Liver (tissue), 9 donors: ENCODE measurements around the gene TNS1. TPM values are rescaled to one million over a fixed set of nuclear protein-coding genes. Genes with fewer than 3 reads are reported as not detected.

Experiments
- DNase-seq: peaks from one replicate; pipeline ENCODE4 v3.0.0-alpha.2; 2017; ENCODE audit warnings: low spot score
- H3K27ac ChIP-seq, 2 donors: one replicate each; pipeline ENCODE4 v1.7.0; 2013; ENCODE audit warnings: inconsistent platforms in 2 of 2, low read length in 2 of 2, control low read depth in 1 of 2, low read depth in 1 of 2, mild to moderate bottlenecking in 1 of 2
- H3K27me3 ChIP-seq, 4 donors: one replicate each; pipeline versions ENCODE4 v1.6.1 to v1.7.0; 2013; ENCODE audit warnings: low read length in 3 of 4, inconsistent platforms in 1 of 4, mild to moderate bottlenecking in 1 of 4, moderate library complexity in 1 of 4; ENCODE audit not compliant: control insufficient read depth in 4 of 4, insufficient read depth in 4 of 4
- H3K36me3 ChIP-seq, 4 donors: one replicate each; pipeline versions ENCODE4 v1.6.1 to v1.7.0; 2013; ENCODE audit warnings: low read length in 3 of 4, mild to moderate bottlenecking in 3 of 4, low read depth in 1 of 4, moderate library complexity in 1 of 4; ENCODE audit not compliant: control insufficient read depth in 4 of 4, insufficient read depth in 3 of 4
- H3K4me1 ChIP-seq, 4 donors: one replicate each; pipeline versions ENCODE4 v1.6.1 to v1.7.0; 2013; ENCODE audit warnings: low read length in 3 of 4, mild to moderate bottlenecking in 3 of 4, moderate library complexity in 1 of 4; ENCODE audit not compliant: control insufficient read depth in 4 of 4, insufficient read depth in 4 of 4
- H3K4me3 ChIP-seq, 3 donors: one replicate each; pipeline versions ENCODE4 v1.6.1 to v1.7.0; 2013; ENCODE audit warnings: low read length in 3 of 3, control low read depth in 1 of 3, low read depth in 1 of 3, mild to moderate bottlenecking in 1 of 3
- H3K9ac ChIP-seq, 2 donors: one replicate each; pipeline ENCODE4 v1.7.0; 2013; ENCODE audit warnings: low read length in 2 of 2, mild to moderate bottlenecking in 2 of 2, moderate library complexity in 2 of 2, control low read depth in 1 of 2, low read depth in 1 of 2
- H3K9me3 ChIP-seq, 4 donors: one replicate each; pipeline versions ENCODE4 v1.6.1 to v1.7.0; 2013; ENCODE audit warnings: low read length in 3 of 4; ENCODE audit not compliant: control insufficient read depth in 4 of 4
- EGR1 ChIP-seq, 2 donors: IDR thresholded peaks; 2 replicates each; pipeline ENCODE4 v1.6.1; 2016 to 2018; ENCODE audit warnings: antibody characterized with exemption in 2 of 2, low read depth in 2 of 2
- FOXA2 ChIP-seq: IDR thresholded peaks from 2 replicates; pipeline ENCODE4 v1.6.1; 2016; ENCODE audit warnings: antibody characterized with exemption
- HNF4A ChIP-seq, 2 donors: conservative IDR thresholded peaks; 2 replicates each; pipeline ENCODE4 v1.6.1; 2016; ENCODE audit warnings: antibody characterized with exemption in 2 of 2, mild to moderate bottlenecking in 2 of 2
- HNF4G ChIP-seq: IDR thresholded peaks from 2 replicates; pipeline ENCODE4 v1.6.1; 2016; ENCODE audit warnings: antibody characterized with exemption
- JUND ChIP-seq, 2 donors: IDR thresholded peaks; 2 replicates each; pipeline ENCODE4 v1.6.1; 2016; ENCODE audit warnings: antibody characterized with exemption in 2 of 2
- NR2F2 ChIP-seq: IDR thresholded peaks from 2 replicates; pipeline ENCODE4 v1.6.1; 2016; ENCODE audit warnings: antibody characterized with exemption
- RAD21 ChIP-seq, 2 donors: IDR thresholded peaks; 2 replicates each; pipeline ENCODE4 v1.6.1; 2016; ENCODE audit warnings: antibody characterized with exemption in 2 of 2, mild to moderate bottlenecking in 2 of 2
- RXRA ChIP-seq, 2 donors: IDR thresholded peaks; 2 replicates each; pipeline ENCODE4 v1.6.1; 2017 to 2018; ENCODE audit warnings: antibody characterized with exemption in 2 of 2, mild to moderate bottlenecking in 1 of 2
- SP1 ChIP-seq: IDR thresholded peaks from 2 replicates; pipeline ENCODE4 v1.6.1; 2018; ENCODE audit warnings: antibody characterized with exemption, mild to moderate bottlenecking
- TAF1 ChIP-seq: conservative IDR thresholded peaks from 2 replicates; pipeline ENCODE4 v1.6.1; 2016; ENCODE audit warnings: antibody characterized with exemption, mild to moderate bottlenecking
- YY1 ChIP-seq: IDR thresholded peaks from 2 replicates; pipeline ENCODE4 v1.6.1; 2016; ENCODE audit warnings: antibody characterized with exemption, mild to moderate bottlenecking
- WGBS: extraction: QIAGEN DNeasy Blood & Tissue Kit; methylation state at CpG from one replicate; pipeline ENCODE4 v1.1.7; 2013; 5-methylcytosine and 5-hydroxymethylcytosine counted together
- polyA plus RNA-seq, 2 donors: library from polyadenylated mRNA; stranded (reverse) in 1 of 2; unstranded in 1 of 2; fragments of 200-250 nt in 1 of 2; fragments of >200 nt in 1 of 2; fragmentation: Nextera tagmentation in 1 of 2; extraction: Ambion mirVana in 1 of 2; gene quantifications; one replicate each; pipeline versions ENCODE4 v1.2.1 to v1.2.3, GENCODE V29; 2013 to 2015
- total RNA-seq, 2 donors: library from RNA; depleted of rRNA; stranded (reverse); fragments of >200 nt; gene quantifications; one replicate each; pipeline ENCODE4 v1.2.3, GENCODE V29; 2014
- TF ChIP-seq, protein P1 (sequence below): fragments of 150-350 bp; IDR thresholded peaks from 2 replicates; pipeline ENCODE4 v1.5.1; 2017; ENCODE audit warnings: improper control_type of control experiment, low read depth, low read length; ENCODE audit not compliant: missing input control
- TF ChIP-seq, protein P2 (sequence below): IDR thresholded peaks from 2 replicates; pipeline ENCODE4 v1.6.1; 2016; ENCODE audit warnings: antibody characterized with exemption
- TF ChIP-seq, protein P3 (sequence below): IDR thresholded peaks from 2 replicates; pipeline ENCODE4 v1.6.1; 2016; ENCODE audit warnings: antibody characterized with exemption, mild to moderate bottlenecking
- TF ChIP-seq, protein P4 (sequence below): IDR thresholded peaks from 2 replicates; pipeline ENCODE4 v1.6.1; 2016; ENCODE audit warnings: antibody characterized with exemption
- TF ChIP-seq, protein P5 (sequence below): IDR thresholded peaks from 2 replicates; pipeline ENCODE4 v1.6.1; 2016; ENCODE audit warnings: antibody characterized with exemption
- donor health status: healthy.
- donor health status: healthy.
- donor health status: healthy.
- donor health status: healthy.
- donor health status: healthy.

TNS1 gene
- total and polyA plus RNA-seq, 4 donors: 16.3 to 128 (median 57.3) TPM

DNA sequence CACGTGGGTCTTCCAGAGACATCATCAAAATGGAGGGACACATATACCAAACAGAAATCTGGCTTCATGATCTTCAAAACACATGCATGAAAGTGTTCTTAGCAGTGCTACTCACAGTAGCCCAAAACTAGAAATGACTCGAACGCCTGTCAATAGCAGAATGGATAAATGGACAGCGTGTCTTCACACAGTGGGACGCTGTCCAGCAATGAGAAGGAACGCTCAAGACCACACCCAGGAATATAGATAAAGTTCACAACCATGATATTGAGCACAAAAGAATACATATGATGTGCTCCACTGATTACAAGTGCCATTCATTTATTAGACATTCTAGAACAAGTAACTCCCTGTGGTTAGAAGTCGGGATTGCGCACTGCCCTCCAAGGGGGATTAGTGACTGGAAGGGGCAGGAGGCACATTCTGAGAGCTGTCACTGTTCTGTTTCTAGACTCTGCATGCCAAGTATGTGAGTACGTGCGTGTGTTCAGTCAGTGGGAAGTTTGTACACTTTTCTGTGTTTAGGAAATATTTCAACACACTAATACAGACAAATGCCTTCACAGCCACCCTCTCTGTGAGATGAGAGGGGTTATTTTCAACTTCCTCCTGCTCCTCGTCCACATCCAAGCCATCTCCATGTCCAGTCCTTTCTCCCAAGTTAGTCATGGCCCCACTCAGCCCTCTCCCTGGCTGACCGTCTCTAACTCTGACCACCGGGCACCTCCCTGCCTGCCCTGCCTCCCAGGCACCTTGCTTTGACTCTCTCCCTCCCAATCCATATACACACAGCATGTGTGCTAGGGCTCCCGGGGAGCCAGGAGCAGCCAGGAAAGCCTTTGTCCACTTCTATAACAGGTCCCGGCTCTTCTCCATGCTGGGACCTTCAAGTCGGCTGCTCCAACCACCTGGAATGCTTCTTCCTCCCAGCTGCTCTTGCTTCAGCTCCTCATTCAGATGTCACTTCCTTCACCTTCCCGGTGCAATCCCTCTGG lies 26.9 kb upstream of the TNS1 start (continued):
- TF ChIP-seq, protein P1, sequence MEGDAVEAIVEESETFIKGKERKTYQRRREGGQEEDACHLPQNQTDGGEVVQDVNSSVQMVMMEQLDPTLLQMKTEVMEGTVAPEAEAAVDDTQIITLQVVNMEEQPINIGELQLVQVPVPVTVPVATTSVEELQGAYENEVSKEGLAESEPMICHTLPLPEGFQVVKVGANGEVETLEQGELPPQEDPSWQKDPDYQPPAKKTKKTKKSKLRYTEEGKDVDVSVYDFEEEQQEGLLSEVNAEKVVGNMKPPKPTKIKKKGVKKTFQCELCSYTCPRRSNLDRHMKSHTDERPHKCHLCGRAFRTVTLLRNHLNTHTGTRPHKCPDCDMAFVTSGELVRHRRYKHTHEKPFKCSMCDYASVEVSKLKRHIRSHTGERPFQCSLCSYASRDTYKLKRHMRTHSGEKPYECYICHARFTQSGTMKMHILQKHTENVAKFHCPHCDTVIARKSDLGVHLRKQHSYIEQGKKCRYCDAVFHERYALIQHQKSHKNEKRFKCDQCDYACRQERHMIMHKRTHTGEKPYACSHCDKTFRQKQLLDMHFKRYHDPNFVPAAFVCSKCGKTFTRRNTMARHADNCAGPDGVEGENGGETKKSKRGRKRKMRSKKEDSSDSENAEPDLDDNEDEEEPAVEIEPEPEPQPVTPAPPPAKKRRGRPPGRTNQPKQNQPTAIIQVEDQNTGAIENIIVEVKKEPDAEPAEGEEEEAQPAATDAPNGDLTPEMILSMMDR: no peak
- no peak for TF ChIP-seq HNF4A (conservative IDR thresholded peaks at IDR 0.05)
- no peak for TF ChIP-seq YY1
- no peak for TF ChIP-seq RAD21 (IDR thresholded peaks at IDR 0.05)
- no peak for TF ChIP-seq HNF4G
- TF ChIP-seq SP1: no peak
- no peak for TF ChIP-seq FOXA2

GRCh38 chr2:218028562-218029348 lies 26.0 kb upstream of the TNS1 start:
- peak; percentile 28 for DNase-seq
- Histone ChIP-seq H3K36me3 (no peaks in the 10 kb centered on the region), H3K4me1 (peaks cover 0 to 2% (median 0%) of the 10 kb centered on the region in 4 donors), H3K9ac (no peak overlapping the region), H3K27ac (no peak overlapping the region), H3K9me3 (no peaks in the 10 kb centered on the region), H3K4me3 (no peak overlapping the region), H3K27me3 (no peaks in the 10 kb centered on the region)
- 76% methylated on average over 6 of the region's 6 CpGs for WGBS
- TF ChIP-seq EGR1 (IDR thresholded peaks at IDR 0.05; ENCODE audit: low read depth in 2 of 2): no peak
- TF ChIP-seq FOXA2: no peak
- TF ChIP-seq YY1: no peak
- TF ChIP-seq, protein P2, sequence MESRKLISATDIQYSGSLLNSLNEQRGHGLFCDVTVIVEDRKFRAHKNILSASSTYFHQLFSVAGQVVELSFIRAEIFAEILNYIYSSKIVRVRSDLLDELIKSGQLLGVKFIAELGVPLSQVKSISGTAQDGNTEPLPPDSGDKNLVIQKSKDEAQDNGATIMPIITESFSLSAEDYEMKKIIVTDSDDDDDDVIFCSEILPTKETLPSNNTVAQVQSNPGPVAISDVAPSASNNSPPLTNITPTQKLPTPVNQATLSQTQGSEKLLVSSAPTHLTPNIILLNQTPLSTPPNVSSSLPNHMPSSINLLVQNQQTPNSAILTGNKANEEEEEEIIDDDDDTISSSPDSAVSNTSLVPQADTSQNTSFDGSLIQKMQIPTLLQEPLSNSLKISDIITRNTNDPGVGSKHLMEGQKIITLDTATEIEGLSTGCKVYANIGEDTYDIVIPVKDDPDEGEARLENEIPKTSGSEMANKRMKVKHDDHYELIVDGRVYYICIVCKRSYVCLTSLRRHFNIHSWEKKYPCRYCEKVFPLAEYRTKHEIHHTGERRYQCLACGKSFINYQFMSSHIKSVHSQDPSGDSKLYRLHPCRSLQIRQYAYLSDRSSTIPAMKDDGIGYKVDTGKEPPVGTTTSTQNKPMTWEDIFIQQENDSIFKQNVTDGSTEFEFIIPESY: no peak
- TF ChIP-seq TAF1: no peak
- no peak for TF ChIP-seq RAD21 (IDR thresholded peaks at IDR 0.05)
- no peak for TF ChIP-seq NR2F2

- TF ChIP-seq NR2F2 (no peak), RXRA (IDR thresholded peaks at IDR 0.05) (no peak), HNF4G (no peak), EGR1 (IDR thresholded peaks at IDR 0.05; ENCODE audit: low read depth in 2 of 2) (no peak), YY1 (no peak), TAF1 (no peak), JUND (IDR thresholded peaks at IDR 0.05) (no peak)
- TF ChIP-seq, protein P3, sequence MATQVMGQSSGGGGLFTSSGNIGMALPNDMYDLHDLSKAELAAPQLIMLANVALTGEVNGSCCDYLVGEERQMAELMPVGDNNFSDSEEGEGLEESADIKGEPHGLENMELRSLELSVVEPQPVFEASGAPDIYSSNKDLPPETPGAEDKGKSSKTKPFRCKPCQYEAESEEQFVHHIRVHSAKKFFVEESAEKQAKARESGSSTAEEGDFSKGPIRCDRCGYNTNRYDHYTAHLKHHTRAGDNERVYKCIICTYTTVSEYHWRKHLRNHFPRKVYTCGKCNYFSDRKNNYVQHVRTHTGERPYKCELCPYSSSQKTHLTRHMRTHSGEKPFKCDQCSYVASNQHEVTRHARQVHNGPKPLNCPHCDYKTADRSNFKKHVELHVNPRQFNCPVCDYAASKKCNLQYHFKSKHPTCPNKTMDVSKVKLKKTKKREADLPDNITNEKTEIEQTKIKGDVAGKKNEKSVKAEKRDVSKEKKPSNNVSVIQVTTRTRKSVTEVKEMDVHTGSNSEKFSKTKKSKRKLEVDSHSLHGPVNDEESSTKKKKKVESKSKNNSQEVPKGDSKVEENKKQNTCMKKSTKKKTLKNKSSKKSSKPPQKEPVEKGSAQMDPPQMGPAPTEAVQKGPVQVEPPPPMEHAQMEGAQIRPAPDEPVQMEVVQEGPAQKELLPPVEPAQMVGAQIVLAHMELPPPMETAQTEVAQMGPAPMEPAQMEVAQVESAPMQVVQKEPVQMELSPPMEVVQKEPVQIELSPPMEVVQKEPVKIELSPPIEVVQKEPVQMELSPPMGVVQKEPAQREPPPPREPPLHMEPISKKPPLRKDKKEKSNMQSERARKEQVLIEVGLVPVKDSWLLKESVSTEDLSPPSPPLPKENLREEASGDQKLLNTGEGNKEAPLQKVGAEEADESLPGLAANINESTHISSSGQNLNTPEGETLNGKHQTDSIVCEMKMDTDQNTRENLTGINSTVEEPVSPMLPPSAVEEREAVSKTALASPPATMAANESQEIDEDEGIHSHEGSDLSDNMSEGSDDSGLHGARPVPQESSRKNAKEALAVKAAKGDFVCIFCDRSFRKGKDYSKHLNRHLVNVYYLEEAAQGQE: no peak
- TF ChIP-seq, protein P4, sequence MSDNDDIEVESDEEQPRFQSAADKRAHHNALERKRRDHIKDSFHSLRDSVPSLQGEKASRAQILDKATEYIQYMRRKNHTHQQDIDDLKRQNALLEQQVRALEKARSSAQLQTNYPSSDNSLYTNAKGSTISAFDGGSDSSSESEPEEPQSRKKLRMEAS: no peak
- TF ChIP-seq, protein P1: no peak
- TF ChIP-seq, protein P5, sequence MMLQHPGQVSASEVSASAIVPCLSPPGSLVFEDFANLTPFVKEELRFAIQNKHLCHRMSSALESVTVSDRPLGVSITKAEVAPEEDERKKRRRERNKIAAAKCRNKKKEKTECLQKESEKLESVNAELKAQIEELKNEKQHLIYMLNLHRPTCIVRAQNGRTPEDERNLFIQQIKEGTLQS: no peak
- no peak overlapping the region for H3K9ac ChIP-seq
- no peak overlapping the region for H3K27ac ChIP-seq
- H3K36me3 ChIP-seq: no peaks in the 10 kb centered on the region
- no peaks in the 10 kb centered on the region for H3K9me3 ChIP-seq
- H3K4me1 ChIP-seq: no peaks in the 10 kb centered on the region
- H3K4me3 ChIP-seq: no peak overlapping the region
- H3K27me3 ChIP-seq: no peaks in the 10 kb centered on the region
- peak; percentile 13 for DNase-seq
- WGBS: 87% methylated on average over 2 of the region's 2 CpGs
Observed at GRCh38 chr2:218028189-218028495, 25.3 kb upstream of the TNS1 start.
